TTC549 (cell line): ENCODE results near the gene IL1A.
A peak's percentile ranks its signal among the peaks of the same experiment; 100 is the strongest.

Experiments
- FAIRE-seq: peaks from 2 replicates; lab custom pipeline; 2012; peaks lifted over from hg19 to GRCh38; lab: Jason Lieb, UNC

Gene IL1A

DNA sequence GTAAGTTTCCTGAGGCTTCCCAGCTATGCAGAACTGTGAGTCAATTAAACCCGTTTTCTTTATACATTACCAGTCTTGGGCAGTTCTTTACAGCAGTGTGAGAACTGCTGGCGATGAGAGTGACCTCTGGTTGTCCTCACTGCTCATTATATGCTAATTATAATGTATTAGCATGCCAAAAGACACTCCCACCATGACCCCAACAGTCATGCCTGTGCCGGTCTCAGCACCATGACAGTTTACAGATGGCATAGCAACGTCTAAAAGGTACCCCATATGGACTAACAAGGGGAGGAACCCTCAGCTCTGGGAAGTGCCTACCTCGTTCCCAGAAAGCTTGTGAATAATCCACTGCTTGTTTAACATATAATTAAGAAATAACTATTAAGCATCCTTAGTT lies 8.1 kb upstream of the IL1A start:
- FAIRE-seq = no peak

DNA sequence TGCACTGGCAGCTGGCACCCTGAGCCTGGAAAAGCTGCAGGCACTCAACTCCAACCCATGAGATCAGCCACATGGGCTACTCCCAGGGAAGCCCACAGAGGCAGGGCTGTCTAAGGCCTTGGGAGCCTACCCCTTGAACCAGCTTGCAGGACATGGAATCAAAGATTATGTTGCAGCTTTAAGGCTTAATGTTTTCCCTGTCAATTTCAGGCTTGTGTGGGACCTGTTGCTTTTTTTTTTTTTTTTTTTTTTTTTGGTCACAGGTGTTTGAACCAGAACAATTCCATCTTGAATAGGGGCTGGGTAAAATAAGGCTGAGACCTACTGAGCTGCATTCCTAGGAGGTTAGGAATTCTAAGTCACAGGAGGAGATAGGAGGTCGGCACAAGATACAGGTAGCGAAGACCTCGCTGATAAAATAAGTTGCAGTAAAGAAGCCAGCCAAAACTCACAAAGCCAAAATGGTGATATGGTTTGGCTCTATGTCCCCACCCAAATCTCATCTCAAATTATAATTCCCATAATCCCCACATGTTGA lies 7.5 kb upstream of the IL1A start:
- no peak for FAIRE-seq

DNA sequence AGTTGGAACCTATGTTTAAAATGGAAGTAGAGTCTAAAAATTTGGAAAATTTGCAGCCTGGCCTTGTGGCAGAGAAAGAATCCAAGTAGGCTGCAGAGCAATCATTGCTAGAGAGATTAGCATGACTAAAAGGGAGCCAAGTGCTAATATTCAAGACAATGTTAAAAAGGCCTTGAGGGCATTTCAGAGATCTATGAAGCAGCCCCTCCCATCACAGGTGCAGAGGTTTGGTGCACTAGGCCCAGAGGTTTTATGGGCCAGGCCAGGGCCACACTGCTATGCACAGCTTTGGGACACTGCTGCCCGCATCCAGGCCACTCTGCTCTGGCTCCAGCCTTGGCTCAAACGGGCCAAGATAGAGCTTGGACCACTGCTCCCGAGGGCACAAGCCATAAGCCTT lies 6.7 kb upstream of the IL1A start:
- FAIRE-seq = no peak

DNA sequence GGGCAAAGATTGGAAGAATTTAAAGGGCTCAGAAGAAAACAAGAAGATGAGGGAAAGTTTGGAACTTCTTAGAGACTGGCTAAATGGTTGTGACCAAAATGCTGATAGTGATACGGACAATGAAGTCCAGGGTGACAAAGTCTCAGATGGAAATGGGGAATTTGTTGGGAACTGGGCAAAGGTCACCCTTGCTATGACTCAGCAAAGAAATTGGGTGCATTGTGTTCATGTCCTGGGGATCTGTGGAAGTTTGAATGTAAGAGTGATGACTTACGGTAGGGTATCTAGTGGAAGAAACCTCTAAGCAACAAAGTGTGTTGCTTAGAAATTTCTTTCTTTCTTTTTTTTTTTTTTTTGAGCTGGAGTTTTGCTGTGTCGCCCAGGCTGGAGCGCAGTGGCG lies 6.0 kb upstream of the IL1A start:
- FAIRE-seq = no peak

DNA sequence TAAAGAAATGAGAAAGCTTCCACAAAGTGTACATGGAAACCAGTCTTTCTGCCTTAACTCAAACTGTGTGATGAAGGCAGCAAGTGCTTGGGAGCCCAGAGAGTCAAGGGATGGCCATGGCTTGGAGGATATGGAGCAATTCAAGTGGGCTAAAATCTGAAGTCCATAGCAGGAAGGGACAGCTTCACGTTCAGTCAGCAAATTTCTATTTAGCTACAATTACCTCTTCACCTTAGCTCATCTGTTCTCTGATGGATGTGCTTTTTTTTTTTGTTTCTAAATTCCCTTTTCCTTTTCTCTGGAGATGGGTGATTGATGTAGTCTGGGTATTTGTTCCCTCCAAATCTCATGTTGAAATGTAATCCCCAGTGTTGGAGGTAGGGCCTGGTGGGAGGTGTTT lies 4.9 kb upstream of the IL1A start:
- no peak for FAIRE-seq

DNA sequence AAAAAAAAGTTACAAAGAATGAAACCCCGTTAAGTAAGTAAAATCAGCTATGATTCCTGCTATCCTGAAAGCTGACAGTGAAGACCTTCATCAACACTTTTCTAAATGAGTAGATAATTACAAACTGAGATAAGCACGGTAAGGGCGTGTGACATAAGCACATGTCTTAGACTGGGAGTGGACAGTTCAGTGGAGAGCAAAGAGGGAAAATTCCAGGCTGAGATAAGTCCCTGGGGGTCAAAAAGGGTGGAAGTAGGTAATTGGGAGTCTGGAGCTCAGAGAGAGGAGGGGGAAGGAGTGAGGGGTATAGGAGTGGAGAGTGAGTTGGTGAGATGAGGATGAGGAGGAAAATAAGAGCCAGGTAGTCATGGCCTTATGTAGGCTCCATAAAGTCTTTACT lies 4.4 kb upstream of the IL1A start:
- FAIRE-seq = no peak

DNA sequence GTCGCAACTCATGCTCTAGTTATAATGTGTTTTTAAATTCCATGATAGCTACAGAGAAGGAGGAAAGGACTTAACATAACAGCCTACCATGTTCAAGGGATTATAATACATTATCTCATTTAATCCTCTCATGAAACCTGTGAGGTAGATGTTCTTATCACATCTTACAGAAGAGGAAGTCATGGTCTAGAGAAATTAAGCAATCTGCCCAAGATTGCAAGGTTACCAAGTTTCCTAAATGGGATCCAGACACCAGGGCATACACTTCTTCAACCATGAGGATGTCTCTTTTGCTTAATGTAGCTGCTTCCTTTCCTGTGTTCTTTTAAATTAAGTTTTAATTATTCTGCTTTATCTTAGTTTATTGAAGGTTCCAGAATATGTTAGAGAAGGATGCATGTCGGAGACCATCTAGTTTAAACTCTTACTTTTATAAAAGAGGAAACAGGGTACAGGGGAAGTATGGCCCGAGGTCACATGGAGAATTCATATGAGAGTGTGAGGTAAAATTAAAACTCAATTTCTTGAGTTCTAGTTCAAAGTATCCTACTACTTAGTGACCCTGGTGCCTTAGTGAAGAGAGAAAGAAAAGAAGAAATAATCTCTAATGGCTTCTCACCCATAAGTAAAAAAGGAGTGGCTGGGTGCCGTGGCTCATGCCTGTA lies 3.6 kb upstream of the IL1A start:
- no peak for FAIRE-seq

DNA sequence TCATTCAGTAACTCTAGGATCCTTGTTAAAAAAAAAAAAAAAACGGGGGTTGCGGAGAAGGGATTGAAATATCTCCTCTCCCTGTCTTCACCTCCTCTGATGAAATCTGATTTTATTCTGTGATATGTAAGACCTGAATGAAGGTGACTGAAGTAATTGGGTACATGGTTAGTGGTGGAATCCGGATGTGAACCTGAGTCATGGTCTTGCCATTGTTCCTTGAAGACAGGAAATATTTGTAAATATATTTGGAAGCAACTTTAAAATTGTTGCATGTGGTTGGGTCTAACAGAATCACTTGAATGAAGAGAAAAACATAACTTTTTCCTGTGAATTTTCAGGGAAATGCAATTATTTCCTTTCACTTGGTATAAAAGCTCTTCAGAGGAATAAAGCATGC lies 3.0 kb upstream of the IL1A start:
- no peak for FAIRE-seq

DNA sequence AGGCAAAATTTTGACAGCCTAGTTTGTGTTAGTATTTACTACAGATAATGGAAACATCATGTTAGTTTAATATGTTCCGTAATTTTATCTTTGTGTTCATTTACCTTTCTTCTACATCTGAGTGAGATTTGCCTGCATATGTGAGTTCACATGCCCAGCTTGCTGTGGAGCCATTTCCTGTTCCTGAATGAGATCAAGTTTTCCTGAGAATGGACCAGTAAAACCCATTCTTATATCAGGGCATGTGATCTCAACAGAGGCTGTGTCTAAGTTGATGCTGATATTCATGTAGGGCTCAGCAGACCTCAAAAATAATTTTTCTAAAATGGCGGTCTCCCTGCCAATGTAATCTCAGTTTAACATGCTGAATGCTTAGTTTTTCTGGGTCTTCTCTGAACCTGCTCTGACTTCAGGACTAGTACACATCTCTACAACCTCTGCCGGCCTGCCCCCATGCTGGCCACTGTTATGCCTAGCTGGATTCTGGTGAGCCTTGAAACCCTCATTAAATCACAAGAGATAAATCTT lies 1.0 kb downstream of the IL1A start:
- no peak for FAIRE-seq

DNA sequence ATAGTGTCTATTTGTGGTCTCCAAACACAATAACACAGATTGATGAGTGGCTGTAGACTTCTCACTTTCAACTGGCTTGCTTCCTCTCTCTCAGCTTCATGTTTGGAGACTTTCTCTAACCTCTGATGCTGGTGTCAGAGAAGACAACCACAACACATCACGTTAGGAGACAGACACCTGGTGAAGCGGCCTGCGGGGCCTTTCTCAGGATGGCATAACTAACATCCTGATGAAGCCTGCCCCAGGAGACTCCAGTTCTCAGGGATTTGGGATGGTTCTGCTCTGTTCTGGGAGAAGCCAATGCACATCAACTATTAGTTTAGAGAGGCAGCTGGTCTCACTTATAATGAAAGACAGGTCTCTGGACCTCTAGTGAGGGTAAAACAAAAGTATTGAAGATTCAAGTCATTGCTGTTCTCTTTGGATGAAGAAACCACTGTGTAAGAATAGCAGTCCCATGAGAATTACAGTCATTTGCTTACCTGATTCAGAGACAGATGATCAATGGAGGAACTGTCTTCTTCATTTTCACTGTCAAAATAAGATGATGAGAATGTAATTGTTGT lies 2.0 kb downstream of the IL1A start:
- FAIRE-seq = no peak

DNA sequence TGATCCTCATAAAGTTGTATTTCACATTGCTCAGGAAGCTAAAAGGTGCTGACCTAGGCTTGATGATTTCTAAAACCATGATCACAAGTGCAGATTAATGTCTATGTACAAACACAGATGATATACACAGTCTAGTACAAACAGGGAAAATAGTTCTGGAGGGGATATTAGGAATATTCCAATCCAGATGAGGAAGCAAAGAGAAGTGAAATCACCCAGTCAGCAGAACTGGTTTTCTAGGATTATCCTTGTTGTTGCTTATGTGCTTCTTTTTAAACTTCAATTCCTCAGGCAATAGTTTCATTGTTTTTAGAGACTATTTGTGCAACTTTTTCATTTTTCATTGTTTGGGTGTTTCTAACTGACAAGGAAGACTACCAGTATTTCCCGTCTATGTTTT lies 4.7 kb downstream of the IL1A start:
- FAIRE-seq = no peak

DNA sequence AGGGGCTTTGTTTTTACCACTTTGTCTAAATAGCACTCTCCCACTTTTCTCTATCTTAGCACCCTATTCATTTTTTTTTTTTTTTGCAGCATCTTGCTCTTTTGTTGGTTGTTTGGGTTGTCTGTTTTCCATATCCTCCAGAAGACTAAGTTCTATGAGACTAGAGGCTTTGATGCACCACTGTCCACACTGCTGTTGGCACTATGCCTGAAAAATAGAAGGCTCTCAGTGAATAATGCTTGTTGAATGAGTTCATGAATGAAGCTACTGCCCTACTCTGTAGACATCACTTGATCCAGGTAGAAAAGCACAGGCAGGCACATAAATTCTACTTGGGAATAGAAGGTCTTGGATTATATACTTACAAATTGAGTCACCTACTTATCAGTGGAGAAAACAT lies 7.3 kb downstream of the IL1A start:
- FAIRE-seq = no peak

DNA sequence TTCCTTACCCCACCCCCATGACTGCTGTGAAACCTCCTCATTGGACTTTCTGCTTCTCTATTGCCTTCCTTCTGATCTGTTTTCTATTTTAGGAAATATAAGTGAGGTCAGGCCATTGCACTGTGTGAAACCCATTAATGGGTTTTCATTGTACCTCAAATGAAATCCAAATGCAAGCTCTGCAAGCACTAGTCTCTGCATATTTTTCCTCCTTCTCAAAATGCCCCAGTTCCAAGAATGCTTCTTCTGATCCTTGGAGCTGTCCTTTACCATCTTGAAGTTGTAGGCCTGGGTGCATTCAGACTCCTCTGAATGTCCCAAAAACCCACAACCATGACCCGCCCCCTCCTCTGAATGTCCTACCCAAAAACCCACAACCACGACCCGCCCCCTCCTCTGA lies 8.2 kb downstream of the IL1A start:
- no peak for FAIRE-seq

DNA sequence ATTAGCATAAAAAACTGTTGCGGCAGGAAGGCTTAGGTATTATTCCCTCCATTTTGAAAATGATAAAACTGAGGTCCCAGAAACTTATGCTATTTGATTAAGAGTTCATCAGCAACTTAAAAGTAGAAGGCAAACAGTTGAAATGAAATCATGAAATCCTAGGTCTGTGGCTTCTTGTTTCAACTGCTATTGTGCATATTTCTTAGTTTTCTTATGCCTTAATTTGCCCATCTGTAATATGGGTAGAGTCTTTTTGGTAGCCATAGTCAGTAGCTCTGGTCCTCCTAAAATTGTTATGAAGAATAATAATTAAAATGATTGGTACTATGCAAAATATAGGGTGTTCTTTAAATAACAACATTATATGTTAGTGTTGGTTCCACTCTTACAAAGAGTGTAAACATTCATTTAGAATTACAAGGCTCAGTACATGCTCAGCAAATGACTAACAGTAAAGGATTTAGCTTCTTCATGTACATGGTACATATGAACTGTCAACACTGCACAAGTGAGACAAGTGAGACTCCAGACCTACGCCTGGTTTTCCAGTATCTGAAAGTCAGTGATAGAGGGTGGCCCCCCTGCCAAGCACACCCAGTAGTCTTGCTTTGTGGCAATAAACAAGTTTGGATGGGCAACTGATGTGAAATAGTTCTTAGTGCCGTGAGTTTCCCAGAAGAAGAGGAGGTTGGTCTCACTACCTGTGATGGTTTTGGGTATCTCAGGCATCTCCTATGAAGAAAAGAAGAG lies 9.6 kb downstream of the IL1A start:
- FAIRE-seq = no peak

DNA sequence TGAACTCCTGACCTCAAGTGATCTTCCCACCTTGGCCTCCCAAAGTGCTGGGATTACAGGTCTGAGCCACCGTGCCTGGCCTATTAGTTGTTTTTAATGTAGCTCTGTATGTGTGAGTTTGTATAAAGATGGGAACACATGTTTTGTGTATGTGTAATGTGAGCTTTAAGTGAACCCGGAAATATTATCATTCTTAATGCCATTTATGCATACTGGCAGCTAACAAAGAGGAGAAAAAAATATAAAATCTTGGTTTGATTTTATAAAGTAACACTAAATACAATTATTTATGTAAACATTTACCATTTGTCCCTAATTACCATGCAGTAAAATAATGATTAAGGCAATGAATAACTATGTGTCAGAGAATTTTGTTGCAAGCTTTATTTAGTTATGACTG lies 10.7 kb downstream of the IL1A start:
- FAIRE-seq = no peak

DNA sequence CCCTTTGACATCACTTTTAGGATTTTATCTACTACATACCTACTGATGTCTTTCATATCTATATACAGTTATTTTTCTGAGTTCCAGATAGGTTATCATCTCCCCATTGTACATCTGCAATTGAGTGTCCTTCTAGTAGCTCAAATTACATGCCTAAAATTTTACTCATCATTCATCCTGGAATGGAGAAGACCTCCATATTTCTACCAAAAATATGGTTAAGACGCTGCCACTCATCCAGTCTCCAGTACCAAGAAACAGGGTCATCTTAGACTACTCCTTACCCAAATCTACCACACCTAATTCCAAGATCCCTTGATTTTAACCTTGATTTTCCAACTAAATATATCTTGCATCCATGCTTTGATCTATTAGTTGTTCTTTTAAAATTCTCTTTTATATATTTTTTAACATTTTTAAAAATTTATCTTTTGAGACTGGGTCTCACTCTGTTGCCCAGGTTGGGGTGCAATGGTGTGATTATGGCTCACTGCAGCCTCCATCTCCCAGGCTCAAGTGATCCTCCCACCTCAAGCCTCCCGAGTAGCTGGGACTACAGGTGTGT lies 11.3 kb downstream of the IL1A start:
- no peak for FAIRE-seq

DNA sequence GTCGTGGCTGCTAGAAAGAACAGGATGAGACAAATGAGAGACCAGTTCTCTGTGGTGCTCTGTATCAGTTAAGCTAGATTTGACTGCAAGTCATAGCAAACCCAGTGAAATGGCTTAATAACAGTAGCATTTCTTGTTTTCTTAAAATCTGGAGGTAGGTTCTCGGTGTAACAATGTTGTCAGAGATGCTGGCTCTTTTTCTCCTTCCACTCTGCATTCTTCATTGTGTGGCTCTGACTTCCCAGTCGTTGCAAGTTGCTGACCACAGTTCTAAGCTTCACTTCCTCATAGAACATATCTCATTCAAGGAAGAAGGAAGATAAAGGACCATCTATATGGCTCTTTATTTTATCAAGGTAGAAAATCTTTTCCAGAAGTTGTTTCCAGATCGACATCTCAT lies 12.0 kb downstream of the IL1A start:
- FAIRE-seq = no peak

DNA sequence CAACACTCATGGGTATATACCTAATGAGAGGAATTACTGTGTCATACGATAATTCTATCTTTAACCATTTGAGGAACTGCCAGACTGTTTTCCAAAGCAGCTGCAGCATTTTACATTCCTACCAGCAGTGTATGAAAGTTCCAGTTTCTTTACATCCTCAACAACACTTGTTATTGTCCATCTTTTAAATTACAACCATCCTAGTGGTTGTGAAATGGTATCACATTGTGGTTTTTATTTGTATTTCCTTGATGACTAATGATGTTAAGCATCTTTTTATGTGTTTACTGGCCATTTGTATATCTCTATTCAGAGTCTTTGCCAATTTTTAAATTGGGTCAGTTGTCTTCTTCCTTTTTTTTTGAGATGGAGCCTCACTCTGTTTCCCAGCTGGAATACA lies 15.9 kb downstream of the IL1A start:
- FAIRE-seq = no peak

DNA sequence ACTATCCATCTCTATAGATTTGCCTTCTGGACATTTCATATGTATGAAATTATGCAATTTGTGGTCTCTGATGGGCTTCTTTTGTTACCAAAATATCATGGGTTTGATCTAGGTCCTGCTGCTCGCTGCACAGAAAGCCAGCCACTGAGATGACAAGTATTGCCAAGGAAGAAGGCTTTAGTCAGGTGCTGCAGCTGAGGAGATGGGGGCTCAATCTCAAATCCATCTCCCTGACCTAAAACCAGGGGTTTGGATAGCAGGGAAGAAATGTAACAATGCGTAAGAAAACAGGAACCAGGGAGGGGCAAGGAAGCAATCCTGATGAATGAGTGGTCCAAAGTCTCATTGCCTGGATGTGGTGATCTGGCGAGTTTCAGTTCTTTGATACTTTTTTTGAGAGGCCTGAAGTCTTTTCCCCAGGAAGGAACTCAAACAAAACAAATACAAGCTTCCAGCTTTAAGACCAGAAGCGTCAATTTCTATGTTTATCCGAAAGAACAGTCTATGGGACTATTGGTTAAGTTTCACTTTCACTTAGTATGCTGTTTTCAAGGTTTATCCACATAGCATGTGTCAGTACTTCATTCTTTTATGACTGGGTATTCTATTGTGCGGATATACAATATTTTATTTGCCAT lies 16.5 kb downstream of the IL1A start:
- FAIRE-seq = no peak

DNA sequence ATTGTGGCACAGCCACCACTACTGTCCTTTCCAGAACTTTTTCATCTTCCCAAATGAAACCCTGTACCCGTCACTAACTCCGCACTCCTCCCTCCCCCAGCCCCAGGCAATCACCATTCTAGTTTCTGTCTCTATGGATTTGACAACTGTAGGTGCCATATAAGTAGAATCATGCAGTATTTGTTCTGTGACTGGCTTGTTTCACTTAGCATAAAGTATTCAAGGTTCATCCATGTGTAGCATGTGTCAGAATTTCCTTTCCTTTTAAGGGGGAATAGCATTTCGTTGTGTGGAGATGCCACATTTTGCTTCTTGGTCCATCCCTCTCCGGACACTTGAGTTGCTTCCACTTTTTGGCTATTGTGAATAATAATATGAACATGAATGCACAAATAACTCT lies 19.0 kb downstream of the IL1A start:
- no peak for FAIRE-seq

DNA sequence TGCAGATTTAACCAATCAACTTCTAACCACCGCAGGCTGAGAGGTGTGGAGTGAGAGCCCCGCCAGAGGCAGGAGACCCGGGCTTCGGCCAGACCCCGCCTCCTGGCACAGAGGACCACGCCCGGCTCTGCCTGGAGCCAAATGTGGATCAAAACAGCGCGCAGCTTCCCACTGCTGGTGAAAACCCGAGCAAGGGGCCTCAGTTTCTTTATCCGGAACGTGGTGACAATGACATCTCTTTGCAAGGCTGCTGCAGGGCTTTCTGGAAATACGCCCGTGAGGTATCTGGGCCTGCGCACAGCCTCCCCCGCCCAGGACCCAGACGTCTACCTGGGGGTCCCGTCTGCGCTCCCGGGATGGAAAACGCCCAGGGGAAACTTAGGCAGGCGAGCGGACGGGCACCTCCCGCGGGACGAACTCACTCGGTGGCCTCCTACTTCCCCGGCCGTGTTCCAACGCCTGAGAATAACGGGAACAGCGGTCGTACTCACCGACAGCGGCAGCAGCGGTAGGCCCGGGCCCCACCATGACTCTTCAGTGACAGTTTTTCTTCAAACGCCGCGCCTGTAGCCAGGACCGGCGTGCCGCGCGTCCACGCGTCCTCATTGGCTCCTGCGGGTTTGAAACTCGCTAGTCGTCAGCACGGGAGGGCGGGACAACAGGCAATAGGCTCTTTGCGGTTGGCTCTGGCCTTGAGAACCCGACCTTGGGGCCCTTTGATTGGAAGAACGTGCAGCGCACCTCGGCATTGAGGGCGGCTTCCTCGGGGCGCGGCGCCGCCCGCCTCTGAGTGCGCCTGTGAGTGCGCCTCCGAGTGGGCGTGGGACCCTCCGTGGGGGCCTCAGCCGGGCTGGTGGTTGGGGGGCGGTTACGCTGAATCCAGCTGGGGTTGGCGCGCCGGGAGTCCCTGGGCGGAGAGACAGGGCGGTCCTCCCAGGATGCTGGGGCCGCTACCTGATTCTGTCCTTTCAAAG lies 19.9 kb downstream of the IL1A start, which contains the start of gene CKAP2L:
Gene CKAP2L, minus strand, starts transcription at position 539 of the 974 bp plus-strand sequence. Its CDS starts 11 bp downstream, at position 528.
- FAIRE-seq = peak; percentile 96
